ENCODE results near the gene TSPAN9. TPM values are rescaled to one million over a fixed set of nuclear protein-coding genes. Genes with fewer than 3 reads are reported as not detected.

The TSPAN9 gene
- polyA plus RNA-seq, 1 donor (not counting 4 experiments of a cell fraction or from before 2014, with no cell fraction given) = 27.5 TPM

GRCh38 chr12:3261782-3262359 lies 184.7 kb downstream of the TSPAN9 start:
- Histone ChIP-seq H3K4me3 (ENCODE audit: control insufficient read depth in 2 of 3, extremely low read depth in 1 of 3, insufficient read depth in 2 of 3, low read depth in 1 of 3, low read length in 3 of 3) (no peak overlapping the region), H3K9me3 (ENCODE audit: control insufficient read depth, low read depth, low read length) (no peaks in the 10 kb centered on the region), H3K27ac (ENCODE audit: control insufficient read depth, insufficient read depth, low read length) (no peak overlapping the region), H2AFZ (ENCODE audit: control insufficient read depth, low read length) (no peak overlapping the region), H3K36me3 (ENCODE audit: control insufficient read depth in 2 of 2, extremely low read depth in 1 of 2, insufficient read depth in 2 of 2, low read length in 2 of 2) (peaks cover 0 to 2% of the 10 kb centered on the region in 2 experiments), H3K4me2 (ENCODE audit: control insufficient read depth, extremely low read depth, insufficient read depth, low read depth, low read length) (no peak overlapping the region), H3K4me1 (ENCODE audit: control insufficient read depth, extremely low read depth, insufficient read depth, low read length) (no peaks in the 10 kb centered on the region), H4K20me1 (ENCODE audit: control insufficient read depth, extremely low read depth, insufficient read depth, low read length) (no peaks in the 10 kb centered on the region), H3K27me3 (ENCODE audit: control insufficient read depth, extremely low read depth, insufficient read depth, low read length) (no peaks in the 10 kb centered on the region), H3K9me1 (ENCODE audit: control insufficient read depth, extremely low read depth, insufficient read depth, low read length) (no peaks in the 10 kb centered on the region), H3K79me2 (ENCODE audit: control insufficient read depth, insufficient read depth, low read length) (no peaks in the 10 kb centered on the region), H3K9ac (ENCODE audit: control insufficient read depth, extremely low read depth, insufficient read depth, low read length) (no peak overlapping the region)
- dilution Hi-C loops (cut with MboI; ENCODE audit: extremely low pct_ligation_motif_present, low sequenced_read_pairs) = no loop called here
- no peak for DNase-seq (ENCODE audit: low read depth, low spot score)
- no peak for FAIRE-seq
- TF ChIP-seq EZH2 (IDR thresholded peaks at IDR 0.05; ENCODE audit: low read length) = no peak
- TF ChIP-seq CTCF (optimal IDR thresholded peaks at IDR 0.05 in 1 of 3, IDR thresholded peaks at IDR 0.05 in 1 of 3, conservative IDR thresholded peaks at IDR 0.05 in 1 of 3; ENCODE audit: extremely low read depth in 1 of 3, insufficient read depth in 2 of 3, low read length in 3 of 3) = peak in 1 of 3 experiments; percentile 8

- DNase-seq (ENCODE audit: low read depth, low spot score) (no peak), FAIRE-seq (no peak)
- dilution Hi-C loops (cut with MboI; ENCODE audit: extremely low pct_ligation_motif_present, low sequenced_read_pairs) = no loop called here
- H3K9me1 ChIP-seq (ENCODE audit: control insufficient read depth, extremely low read depth, insufficient read depth, low read length) = no peaks in the 10 kb centered on the region
- no peak overlapping the region for H3K27ac ChIP-seq (ENCODE audit: control insufficient read depth, insufficient read depth, low read length)
- no peaks in the 10 kb centered on the region for H3K4me1 ChIP-seq (ENCODE audit: control insufficient read depth, extremely low read depth, insufficient read depth, low read length)
- no peaks in the 10 kb centered on the region for H3K27me3 ChIP-seq (ENCODE audit: control insufficient read depth, extremely low read depth, insufficient read depth, low read length)
- no peaks in the 10 kb centered on the region for H3K79me2 ChIP-seq (ENCODE audit: control insufficient read depth, insufficient read depth, low read length)
- no peak overlapping the region for H3K4me3 ChIP-seq (ENCODE audit: control insufficient read depth in 2 of 3, extremely low read depth in 1 of 3, insufficient read depth in 2 of 3, low read depth in 1 of 3, low read length in 3 of 3)
- H3K9ac ChIP-seq (ENCODE audit: control insufficient read depth, extremely low read depth, insufficient read depth, low read length) = no peak overlapping the region
- no peak overlapping the region for H2AFZ ChIP-seq (ENCODE audit: control insufficient read depth, low read length)
- no peaks in the 10 kb centered on the region for H3K9me3 ChIP-seq (ENCODE audit: control insufficient read depth, low read depth, low read length)
- peaks cover 0 to 2% of the 10 kb centered on the region in 2 experiments for H3K36me3 ChIP-seq (ENCODE audit: control insufficient read depth in 2 of 2, extremely low read depth in 1 of 2, insufficient read depth in 2 of 2, low read length in 2 of 2)
- no peaks in the 10 kb centered on the region for H4K20me1 ChIP-seq (ENCODE audit: control insufficient read depth, extremely low read depth, insufficient read depth, low read length)
- no peak overlapping the region for H3K4me2 ChIP-seq (ENCODE audit: control insufficient read depth, extremely low read depth, insufficient read depth, low read depth, low read length)
- TF ChIP-seq CTCF (optimal IDR thresholded peaks at IDR 0.05 in 1 of 3, IDR thresholded peaks at IDR 0.05 in 1 of 3, conservative IDR thresholded peaks at IDR 0.05 in 1 of 3; ENCODE audit: extremely low read depth in 1 of 3, insufficient read depth in 2 of 3, low read length in 3 of 3) (no peak), EZH2 (IDR thresholded peaks at IDR 0.05; ENCODE audit: low read length) (no peak)
Observed at GRCh38 chr12:3262470-3262869, 185.3 kb downstream of the TSPAN9 start.
